GM12878 (cell line): ENCODE data around the gene FMNL2. TPM values are rescaled to one million over a fixed set of nuclear protein-coding genes. Genes with fewer than 3 reads are reported as not detected.

Source experiments
- ATAC-seq: fragments of 200-7000 bp; cut with Tn5 transposase; 3 replicates; pipeline ENCODE4 v1.9.1; 2020; ENCODE audit warnings: mild to moderate bottlenecking, moderate library complexity
- BruUV-seq: library from RNA; stranded (reverse); fragments of 400-500 nt; replicated peaks from 2 replicates; lab custom pipeline; 2021; lab: Mats Ljungman, UMichigan
- CTCF ChIA-PET: fragments of 300-600 bp; sonication (Branson Sonifier 250); formaldehyde crosslinking; extraction: SDS; loops from one replicate; lab custom pipeline; 2021; ENCODE audit warnings: inconsistent platforms; lab: Yijun Ruan, JAX
- POLR2A ChIA-PET: fragments of 350-600 bp; formaldehyde crosslinking; extraction: SDS; loops from one replicate; lab custom pipeline; 2021; ENCODE audit warnings: inconsistent platforms; lab: Charles Lee
- RAD21 ChIA-PET: fragments of 300-600 bp; sonication (Branson Sonifier 250); formaldehyde crosslinking; loops from one replicate; lab custom pipeline; 2023; ENCODE audit warnings: antibody characterized with exemption; ENCODE audit not compliant: unreplicated experiment; lab: Charles Lee
- SMC1A ChIA-PET: fragments of 300-600 bp; sonication (Branson Sonifier 250); formaldehyde crosslinking; loops from one replicate; lab custom pipeline; 2023; ENCODE audit not compliant: unreplicated experiment, uncharacterized antibody; lab: Charles Lee
- DNase-seq: peaks from one replicate; pipeline ENCODE4 v3.0.0-alpha.2; 2011; ENCODE audit warnings: low read depth, low spot score
- FAIRE-seq: peaks from 3 replicates; lab custom pipeline; 2011; peaks lifted over from hg19 to GRCh38; lab: Jason Lieb, UNC
- H2AFZ ChIP-seq: 2 replicates; pipeline ENCODE4 v1.6.0; 2011; ENCODE audit warnings: low read depth, low read length, control low read depth; ENCODE audit not compliant: control insufficient read depth
- H3K27ac ChIP-seq: 2 replicates; pipeline ENCODE4 v1.5.1; 2011; ENCODE audit warnings: control low read depth; ENCODE audit not compliant: control insufficient read depth, insufficient read depth
- H3K27me3 ChIP-seq, 2 experiments: replicated peaks in 1 of 2; 2 replicates each; pipeline versions ENCODE4 v1.6.0 to v1.6.1; 2011; ENCODE audit warnings: low read length in 1 of 2; ENCODE audit not compliant: control insufficient read depth in 2 of 2, insufficient read depth in 2 of 2
- H3K36me3 ChIP-seq, 2 experiments: 2 replicates each; pipeline ENCODE4 v1.5.1; 2011; ENCODE audit warnings: low read length in 1 of 2; ENCODE audit not compliant: control insufficient read depth in 2 of 2, insufficient read depth in 2 of 2
- H3K4me1 ChIP-seq: 2 replicates; pipeline ENCODE4 v1.6.1; 2011; ENCODE audit warnings: mild to moderate bottlenecking, low read length, moderate library complexity, mixed read lengths; ENCODE audit not compliant: control insufficient read depth, insufficient read depth
- H3K4me2 ChIP-seq: 2 replicates; pipeline ENCODE4 v1.6.0; 2011; ENCODE audit warnings: control low read depth; ENCODE audit not compliant: control insufficient read depth, insufficient read depth
- H3K4me3 ChIP-seq: fragments of 200-600 bp; sonication (generic); 2 replicates; pipeline ENCODE4 v1.5.1; 2016
- H3K79me2 ChIP-seq: 2 replicates; pipeline ENCODE4 v1.6.0; 2011; ENCODE audit warnings: low read length; ENCODE audit not compliant: control insufficient read depth, insufficient read depth
- H3K9ac ChIP-seq: 2 replicates; pipeline ENCODE4 v1.8.0; 2011; ENCODE audit warnings: low read length, control low read depth, mixed read lengths; ENCODE audit not compliant: control insufficient read depth, insufficient read depth
- H3K9me3 ChIP-seq: replicated peaks from 3 replicates; pipeline ENCODE4 v1.5.1; 2011; ENCODE audit warnings: mild to moderate bottlenecking, low read length; ENCODE audit not compliant: control insufficient read depth, insufficient read depth
- H4K20me1 ChIP-seq: 2 replicates; pipeline ENCODE4 v1.6.0; 2011; ENCODE audit not compliant: control insufficient read depth, insufficient read depth
- ATF7 ChIP-seq: fragments of 450-650 bp; IDR thresholded peaks from 2 replicates; pipeline ENCODE4 v1.6.1; 2016; ENCODE audit warnings: low read depth, mild to moderate bottlenecking
- CHD1 ChIP-seq: IDR thresholded peaks from 2 replicates; pipeline ENCODE4 v1.6.1; 2012; ENCODE audit warnings: low read depth, low read length, improper control_type of control experiment
- DPF2 ChIP-seq: fragments of 450-650 bp; IDR thresholded peaks from 2 replicates; pipeline ENCODE4 v1.6.1; 2017; ENCODE audit warnings: mild to moderate bottlenecking
- ESRRA ChIP-seq: IDR thresholded peaks from 2 replicates; pipeline ENCODE4 v1.6.1; 2012; ENCODE audit warnings: mild to moderate bottlenecking, low read length, improper control_type of control experiment
- HDAC6 ChIP-seq: fragments of 200-600 bp; sonication (generic); IDR thresholded peaks from one replicate; pipeline ENCODE4 v1.8.0; 2017; ENCODE audit warnings: antibody characterized with exemption; ENCODE audit not compliant: unreplicated experiment
- IKZF2 ChIP-seq, 2 experiments: fragments of 450-650 bp; IDR thresholded peaks; 2 replicates each; pipeline ENCODE4 v1.6.1; 2017; ENCODE audit warnings: mild to moderate bottlenecking in 2 of 2, moderate library complexity in 2 of 2
- MEF2A ChIP-seq: IDR thresholded peaks from 2 replicates; pipeline ENCODE4 v1.6.1; 2011; ENCODE audit warnings: low read depth, mild to moderate bottlenecking, low read length, moderate library complexity; ENCODE audit not compliant: insufficient read depth
- MEF2B ChIP-seq: fragments of 450-650 bp; IDR thresholded peaks from 2 replicates; pipeline ENCODE4 v1.6.1; 2018; ENCODE audit warnings: mild to moderate bottlenecking, moderate library complexity; ENCODE audit not compliant: partially characterized antibody, poor library complexity, severe bottlenecking
- PAX5 ChIP-seq: IDR thresholded peaks from 2 replicates; pipeline ENCODE4 v1.6.1; 2011; ENCODE audit warnings: low read depth, low read length, borderline replicate concordance
- RAD21 ChIP-seq: IDR thresholded peaks from 2 replicates; pipeline ENCODE4 v1.6.1; 2011; ENCODE audit warnings: mild to moderate bottlenecking, low read depth, low read length, moderate library complexity; ENCODE audit not compliant: insufficient read depth
- RELA ChIP-seq: fragments of 450-650 bp; IDR thresholded peaks from 2 replicates; pipeline ENCODE4 v1.8.0; 2014; ENCODE audit warnings: borderline replicate concordance; ENCODE audit not compliant: partially characterized antibody
- SIN3A ChIP-seq: IDR thresholded peaks from 2 replicates; pipeline ENCODE4 v1.6.1; 2012; ENCODE audit warnings: low read depth, low read length, improper control_type of control experiment
- TARDBP ChIP-seq: IDR thresholded peaks from 2 replicates; pipeline ENCODE4 v1.6.1; 2016; ENCODE audit warnings: borderline replicate concordance
- YY1 ChIP-seq: IDR thresholded peaks from 2 replicates; pipeline ENCODE4 v1.6.1; 2011; ENCODE audit warnings: low read depth, mild to moderate bottlenecking, low read length
- WGBS: methylation state at CpG from one replicate; pipeline ENCODE4 v1.1.6; 2016; ENCODE audit warnings: low lambda C conversion rate; ENCODE audit not compliant: insufficient replicate concordance, insufficient coverage; ENCODE audit errors: missing lambda C conversion rate; 5-methylcytosine and 5-hydroxymethylcytosine counted together
- in situ Hi-C: fragments of 300-500 bp; cut with MboI; formaldehyde crosslinking; loops from 9 replicates; pipeline ENCODE4 v1.14.3; 2018; ENCODE audit warnings: mixed read lengths
- intact Hi-C: fragments of 100-400 bp; cut with micrococcal nuclease; formaldehyde crosslinking; loops from one replicate; pipeline ENCODE4 v1.14.2; 2022; ENCODE audit not compliant: unreplicated experiment
- polyA plus RNA-seq, 11 experiments: library from polyadenylated mRNA; depleted of rRNA in 4 of 11; unstranded in 6 of 11; stranded (reverse) in 5 of 11; fragments of >200 nt; fragmentation: Nextera tagmentation in 4 of 11; fragmentation: Illumina TruSeq in 1 of 11; extraction: Ambion mirVana in 4 of 11; extraction: Trizol in 1 of 11; gene quantifications; 1 replicate in 1 of 11; 2 replicates in 10 of 11; pipeline versions ENCODE4 v1.2.1 to v1.2.3, GENCODE V29; 2011 to 2016; ENCODE audit warnings: inconsistent platforms in 2 of 11, missing spikeins in 2 of 11, low read depth in 1 of 11
- total RNA-seq, 4 experiments: library from RNA; depleted of rRNA in 3 of 4; stranded (reverse); fragments of >200 nt in 3 of 4; fragmentation: Illumina TruSeq in 1 of 4; extraction: Trizol in 1 of 4; gene quantifications; 2 replicates each; pipeline versions ENCODE4 v1.2.1 to v1.2.3, GENCODE V29; 2013 to 2021
- TF ChIP-seq, protein P1 (sequence below): IDR thresholded peaks from 2 replicates; pipeline ENCODE4 v1.6.1; 2011; ENCODE audit warnings: borderline replicate concordance, low read depth, mild to moderate bottlenecking, moderate library complexity, mixed read lengths, low read length; ENCODE audit not compliant: insufficient read depth; ENCODE audit errors: extremely low read length

The FMNL2 gene
- total and polyA plus RNA-seq, 10 of the 15 experiments (the other 5 are each of a cell fraction or from before 2014, with no cell fraction given), result 0.13 to 9.9 (median 0.35) TPM

DNA sequence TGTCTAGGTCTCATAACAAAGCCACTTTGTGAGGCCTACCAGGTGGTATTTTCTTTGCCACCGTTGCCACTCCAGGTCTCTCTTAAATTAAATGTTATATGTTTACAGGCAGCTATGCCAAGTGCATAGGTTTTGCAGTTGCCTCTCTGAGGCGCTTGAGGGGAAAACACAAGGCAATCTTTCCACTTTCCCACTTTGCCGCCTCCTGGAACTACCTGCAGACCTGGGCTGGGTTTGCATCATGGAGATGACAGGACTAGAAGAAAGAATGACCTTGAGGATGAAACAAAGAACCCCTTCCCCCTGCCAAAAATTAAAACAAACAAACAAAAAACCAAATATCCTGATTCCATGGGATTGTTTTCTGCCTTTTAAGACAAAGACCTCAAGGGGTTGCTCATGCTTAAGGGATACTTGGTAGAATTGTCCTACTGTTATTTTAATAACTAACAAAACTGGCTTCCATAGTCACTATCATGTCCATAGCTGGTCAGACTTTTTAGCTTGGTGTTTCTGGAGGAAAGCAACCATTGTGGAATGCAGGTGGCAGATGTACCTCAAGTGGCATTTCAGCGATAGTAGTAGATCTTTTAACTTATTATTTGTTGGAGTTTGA, 222.4 kb downstream of the FMNL2 start:
- Histone ChIP-seq H3K36me3 (no peaks in the 10 kb centered on the region), H2AFZ (no peak overlapping the region), H3K4me2 (no peak overlapping the region), H3K9me3 (no peaks in the 10 kb centered on the region), H3K9ac (no peak overlapping the region), H3K4me3 (no peak overlapping the region), H3K27ac (no peak overlapping the region), H3K27me3 (no peaks in the 10 kb centered on the region), H3K79me2 (no peaks in the 10 kb centered on the region), H3K4me1 (no peaks in the 10 kb centered on the region), H4K20me1 (no peaks in the 10 kb centered on the region)
- WGBS, result 87% methylated on average over 4 of the region's 4 CpGs
- ATAC-seq (no peak), DNase-seq (no peak), FAIRE-seq (no peak)
- in situ Hi-C loops (no loop called here), intact Hi-C loops (loop anchor here (5.0 kb wide), 1 partner anchor 70 kb away; no protein-coding TSS in a partner anchor)
- BruUV-seq, result no TSS peak
- ChIA-PET POLR2A (no interaction called here), SMC1A (interaction anchor here (0.8 to 3.5 kb wide), 3 partner anchors 57 to 78 kb away, joined by 3 to 13 read pairs (median 3); no protein-coding TSS in a partner anchor), CTCF (interaction anchor here (0.6 to 2.5 kb wide), 5 partner anchors 33 to 145 kb away, joined by 3 to 18 read pairs (median 3); no protein-coding TSS in a partner anchor), RAD21 (interaction anchor here (0.6 to 2.3 kb wide), 2 partner anchors 51 to 124 kb away, joined by 3 to 5 read pairs; no protein-coding TSS in a partner anchor)
- TF ChIP-seq RAD21 (0 out of 2 replicates have a peak, but pooled peaks have one; percentile 24), TARDBP (no peak)

DNA sequence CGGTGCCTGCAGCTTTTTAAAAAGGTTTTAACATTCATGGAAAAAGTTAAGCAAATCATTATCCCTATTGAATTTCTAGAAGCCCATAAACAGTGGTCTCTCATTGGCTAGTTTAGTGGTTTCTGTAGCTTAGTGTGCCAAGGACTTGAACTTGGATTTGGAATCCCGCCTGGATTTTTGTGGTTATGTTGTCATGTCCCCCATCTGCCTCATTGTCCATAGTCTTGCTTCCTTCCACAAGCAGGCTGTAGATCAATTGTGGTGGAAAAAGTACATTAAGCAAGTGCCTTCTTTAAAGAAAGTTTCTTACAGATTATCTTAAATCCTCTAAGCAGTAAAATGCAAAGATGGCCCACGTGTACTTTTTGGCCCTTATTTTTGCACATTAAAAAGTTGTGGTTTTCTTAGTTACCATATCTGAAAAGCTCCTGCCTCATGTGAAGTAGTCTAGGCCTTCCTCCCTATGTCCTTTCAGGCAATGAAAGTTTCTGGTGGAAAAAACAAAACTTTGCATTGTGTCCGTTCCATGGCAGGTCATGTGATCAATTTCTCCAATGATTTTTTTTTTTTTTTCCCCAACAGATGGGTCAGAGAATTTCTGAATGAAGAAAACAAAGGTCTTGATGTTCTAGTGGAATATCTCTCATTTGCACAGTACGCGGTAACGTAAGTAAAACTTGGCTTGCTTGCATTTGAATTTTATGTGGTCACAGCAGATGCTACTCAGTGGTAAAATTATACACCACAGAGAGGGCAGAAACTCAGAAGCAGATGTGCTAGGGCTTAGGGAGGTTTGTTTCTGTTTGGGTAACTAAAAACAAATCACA, 223.4 kb downstream of the FMNL2 start:
- Histone ChIP-seq H3K9me3 (no peaks in the 10 kb centered on the region), H4K20me1 (no peaks in the 10 kb centered on the region), H3K4me2 (no peak overlapping the region), H3K27ac (no peak overlapping the region), H3K4me3 (no peak overlapping the region), H3K79me2 (no peaks in the 10 kb centered on the region), H3K27me3 (no peaks in the 10 kb centered on the region), H3K9ac (no peak overlapping the region), H3K4me1 (no peaks in the 10 kb centered on the region), H2AFZ (no peak overlapping the region), H3K36me3 (no peaks in the 10 kb centered on the region)
- POLR2A ChIA-PET, result no interaction called here
- in situ Hi-C loops (no loop called here), intact Hi-C loops (loop anchor here (5.0 kb wide), 1 partner anchor 69 kb away; no protein-coding TSS in a partner anchor)
- no peak for FAIRE-seq
- SMC1A ChIA-PET, result interaction anchor here (3.5 kb wide), 1 partner anchor 77 kb away, joined by 13 read pairs; no protein-coding TSS in a partner anchor
- DNase-seq, result no peak
- ATAC-seq, result no peak
- WGBS, result 62% methylated on average over 7 of the region's 7 CpGs
- BruUV-seq, result no TSS peak
- RAD21 ChIA-PET, result interaction anchor here (2.3 kb wide), 1 partner anchor 52 kb away, joined by 5 read pairs; no protein-coding TSS in a partner anchor
- CTCF ChIA-PET, result interaction anchor here (1.0 to 1.1 kb wide), 2 partner anchors 56 to 79 kb away, joined by 3 read pairs; no protein-coding TSS in a partner anchor
- no peak for TF ChIP-seq MEF2A
- no peak for TF ChIP-seq MEF2B
- no peak for TF ChIP-seq YY1
- TF ChIP-seq SIN3A, result no peak
- TF ChIP-seq ESRRA, result no peak
- no peak for TF ChIP-seq ATF7
- no peak for TF ChIP-seq RELA
- no peak for TF ChIP-seq DPF2
- TF ChIP-seq, protein P1, sequence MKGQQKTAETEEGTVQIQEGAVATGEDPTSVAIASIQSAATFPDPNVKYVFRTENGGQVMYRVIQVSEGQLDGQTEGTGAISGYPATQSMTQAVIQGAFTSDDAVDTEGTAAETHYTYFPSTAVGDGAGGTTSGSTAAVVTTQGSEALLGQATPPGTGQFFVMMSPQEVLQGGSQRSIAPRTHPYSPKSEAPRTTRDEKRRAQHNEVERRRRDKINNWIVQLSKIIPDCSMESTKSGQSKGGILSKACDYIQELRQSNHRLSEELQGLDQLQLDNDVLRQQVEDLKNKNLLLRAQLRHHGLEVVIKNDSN, result no peak
- TF ChIP-seq HDAC6, result no peak
- no peak for TF ChIP-seq CHD1
- TF ChIP-seq PAX5, result no peak
- TF ChIP-seq IKZF2 (IDR thresholded peaks at IDR 0.05), result no peak
